H9 (cell line): Measurements from ENCODE around the gene DGUOK. TPM values are rescaled to one million over a fixed set of nuclear protein-coding genes. Genes with fewer than 3 reads are reported as not detected.

Experiments used
- DNase-seq: peaks from one replicate; pipeline ENCODE4 v3.0.0-alpha.2; 2017
- H2AFZ ChIP-seq: one replicate; pipeline ENCODE4 v1.6.1; 2013; ENCODE audit warnings: mild to moderate bottlenecking, low read length, control low read depth, moderate library complexity
- H2AK5ac ChIP-seq: 2 replicates; pipeline ENCODE4 v1.6.1; 2013; ENCODE audit warnings: low read length, control low read depth, mixed read lengths; ENCODE audit not compliant: insufficient read length
- H2BK120ac ChIP-seq: one replicate; pipeline ENCODE4 v1.6.1; 2013; ENCODE audit warnings: low read depth, mild to moderate bottlenecking, low read length, control low read depth, inconsistent platforms; ENCODE audit not compliant: poor library complexity, severe bottlenecking
- H2BK12ac ChIP-seq: 2 replicates; pipeline ENCODE4 v1.6.1; 2013; ENCODE audit warnings: low read length, control low read depth, mixed read lengths, low read depth; ENCODE audit not compliant: insufficient read length
- H2BK15ac ChIP-seq: 2 replicates; pipeline ENCODE4 v1.6.1; 2013; ENCODE audit warnings: low read depth, low read length, control low read depth
- H2BK20ac ChIP-seq: one replicate; pipeline ENCODE4 v1.6.1; 2013; ENCODE audit warnings: low read depth, mild to moderate bottlenecking, low read length, control low read depth, inconsistent platforms; ENCODE audit not compliant: poor library complexity, severe bottlenecking
- H2BK5ac ChIP-seq: 2 replicates; pipeline ENCODE4 v1.6.1; 2013; ENCODE audit warnings: low read length, control low read depth, mixed read lengths; ENCODE audit not compliant: insufficient read length
- H3K14ac ChIP-seq: 2 replicates; pipeline ENCODE4 v1.6.1; 2013; ENCODE audit warnings: low read length, control low read depth; ENCODE audit not compliant: insufficient read depth
- H3K18ac ChIP-seq: 2 replicates; pipeline ENCODE4 v1.6.1; 2013; ENCODE audit warnings: low read depth, mild to moderate bottlenecking, mixed read lengths, low read length, control low read depth; ENCODE audit not compliant: insufficient read length
- H3K23ac ChIP-seq: 2 replicates; pipeline ENCODE4 v1.6.1; 2013; ENCODE audit warnings: low read length, control low read depth, mixed read lengths, low read depth; ENCODE audit not compliant: insufficient read length
- H3K23me2 ChIP-seq: 2 replicates; pipeline ENCODE4 v1.6.1; 2013; ENCODE audit warnings: low read depth, mild to moderate bottlenecking, mixed read lengths, low read length, control low read depth; ENCODE audit not compliant: insufficient read length, poor library complexity, severe bottlenecking
- H3K27ac ChIP-seq: 2 replicates; pipeline ENCODE4 v1.5.1; 2013; ENCODE audit warnings: low read length, control low read depth, mixed read lengths, low read depth; ENCODE audit not compliant: insufficient read length
- H3K27me3 ChIP-seq: 2 replicates; pipeline ENCODE4 v1.6.1; 2013; ENCODE audit warnings: low read length, control low read depth, inconsistent platforms; ENCODE audit not compliant: insufficient read depth
- H3K4ac ChIP-seq: 2 replicates; pipeline ENCODE4 v1.6.1; 2013; ENCODE audit warnings: low read depth, mild to moderate bottlenecking, control low read depth, inconsistent platforms, low read length, moderate library complexity
- H3K4me1 ChIP-seq: 2 replicates; pipeline ENCODE4 v1.6.1; 2013; ENCODE audit warnings: low read length, control low read depth, inconsistent platforms; ENCODE audit not compliant: insufficient read depth
- H3K4me2 ChIP-seq: 2 replicates; pipeline ENCODE4 v1.6.1; 2013; ENCODE audit warnings: low read length, control low read depth, mixed read lengths; ENCODE audit not compliant: insufficient read length, insufficient read depth
- H3K56ac ChIP-seq: 2 replicates; pipeline ENCODE4 v1.6.1; 2013; ENCODE audit warnings: low read depth, mild to moderate bottlenecking, mixed read lengths, low read length, control low read depth; ENCODE audit not compliant: insufficient read length
- H3K79me1 ChIP-seq: 2 replicates; pipeline ENCODE4 v1.6.1; 2013; ENCODE audit warnings: low read depth, mild to moderate bottlenecking, moderate library complexity, low read length, control low read depth, inconsistent platforms; ENCODE audit not compliant: insufficient read depth, poor library complexity, severe bottlenecking
- H3K79me2 ChIP-seq: 2 replicates; pipeline ENCODE4 v1.6.1; 2013; ENCODE audit warnings: low read length, control low read depth, inconsistent platforms; ENCODE audit not compliant: insufficient read depth
- H3K9ac ChIP-seq: 2 replicates; pipeline ENCODE4 v1.6.1; 2013; ENCODE audit warnings: low read length, control low read depth, mixed read lengths; ENCODE audit not compliant: insufficient read length; ENCODE audit errors: extremely low read depth
- H3K9me3 ChIP-seq: one replicate; pipeline ENCODE4 v1.6.1; 2013; ENCODE audit warnings: low read depth, low read length, inconsistent platforms; ENCODE audit not compliant: control insufficient read depth
- H3T11ph ChIP-seq: one replicate; pipeline ENCODE4 v1.6.1; 2013; ENCODE audit warnings: mild to moderate bottlenecking, low read length, control low read depth, inconsistent platforms
- H4K20me1 ChIP-seq: one replicate; pipeline ENCODE4 v1.6.1; 2013; ENCODE audit not compliant: control insufficient read depth, insufficient read length, insufficient read depth
- H4K5ac ChIP-seq: 2 replicates; pipeline ENCODE4 v1.6.1; 2013; ENCODE audit warnings: low read depth, mild to moderate bottlenecking, mixed read lengths, low read length, control low read depth; ENCODE audit not compliant: insufficient read length
- H4K8ac ChIP-seq: replicated peaks from 2 replicates; pipeline ENCODE4 v1.6.1; 2013; ENCODE audit warnings: low read length, control low read depth, mixed read lengths, low read depth; ENCODE audit not compliant: insufficient read length
- H4K91ac ChIP-seq: 2 replicates; pipeline ENCODE4 v1.6.1; 2013; ENCODE audit warnings: low read depth, mild to moderate bottlenecking, moderate library complexity, mixed read lengths, low read length, control low read depth; ENCODE audit not compliant: insufficient read length
- H3K27ac Mint-ChIP-seq, 3 experiments: 2 replicates in 2 of 3; 3 replicates in 1 of 3; pipeline ENCODE4 v1.8.0; 2020 to 2021; ENCODE audit warnings: mixed read lengths in 3 of 3, mild to moderate bottlenecking in 1 of 3, moderate library complexity in 1 of 3
- H3K27me3 Mint-ChIP-seq: 2 replicates; pipeline ENCODE4 v1.8.0; 2021; ENCODE audit warnings: low read depth, mild to moderate bottlenecking, moderate library complexity, mixed read lengths
- H3K36me3 Mint-ChIP-seq, 3 experiments: 2 replicates in 2 of 3; 3 replicates in 1 of 3; pipeline ENCODE4 v1.8.0; 2020 to 2021; ENCODE audit warnings: low read depth in 3 of 3, mixed read lengths in 3 of 3; ENCODE audit not compliant: insufficient read depth in 1 of 3
- H3K4me1 Mint-ChIP-seq, 2 experiments: 2 replicates each; pipeline ENCODE4 v1.8.0; 2020; ENCODE audit warnings: mixed read lengths in 2 of 2
- H3K4me3 Mint-ChIP-seq, 2 experiments: 2 replicates in 1 of 2; 3 replicates in 1 of 2; pipeline ENCODE4 v1.8.0; 2020 to 2021; ENCODE audit warnings: mild to moderate bottlenecking in 2 of 2, mixed read lengths in 2 of 2, moderate library complexity in 1 of 2
- H3K9me3 Mint-ChIP-seq, 2 experiments: 2 replicates in 1 of 2; 3 replicates in 1 of 2; pipeline ENCODE4 v1.8.0; 2020; ENCODE audit warnings: mild to moderate bottlenecking in 2 of 2, mixed read lengths in 2 of 2, moderate library complexity in 1 of 2
- CTCF ChIP-seq: fragments of 200-600 bp; sonication (generic); conservative IDR thresholded peaks from 3 replicates; pipeline ENCODE4 v1.8.0; 2021; ENCODE audit warnings: antibody characterized with exemption, mild to moderate bottlenecking
- WGBS: extraction: QIAGEN DNeasy Blood & Tissue Kit; methylation state at CpG from one replicate; pipeline ENCODE4 v1.1.7; 2013; ENCODE audit warnings: missing lambda C conversion rate, low lambda C conversion rate, mixed read lengths; ENCODE audit not compliant: insufficient read length; ENCODE audit errors: extremely low coverage; 5-methylcytosine and 5-hydroxymethylcytosine counted together
- total RNA-seq: library from RNA; stranded (reverse); gene quantifications from 2 replicates; pipeline ENCODE4 v1.2.1, GENCODE V29; 2021

DGUOK gene
- total RNA-seq, 1 experiment from 2014 or later, result 98.5 TPM

GRCh38 chr2:73942664-73943063 lies 16.0 kb downstream of the DGUOK start:
- no peak overlapping the region for H2BK5ac ChIP-seq
- no peak overlapping the region for H3K56ac ChIP-seq
- no peak overlapping the region for H2AK5ac ChIP-seq
- DNase-seq, result no peak
- peaks cover 0 to 3% of the 10 kb centered on the region in 2 experiments; a peak in 1 of 4 replicates for H3K4me1 Mint-ChIP-seq
- H2BK15ac ChIP-seq, result no peak overlapping the region
- H3K9me3 Mint-ChIP-seq, result no peaks in the 10 kb centered on the region
- no peak overlapping the region for H3K27ac Mint-ChIP-seq
- peaks cover 4 to 49% (median 36%) of the 10 kb centered on the region in 3 experiments; a peak in 6 of 7 replicates for H3K36me3 Mint-ChIP-seq
- H3K27ac ChIP-seq, result no peak overlapping the region
- no peaks in the 10 kb centered on the region for H3K9me3 ChIP-seq
- no peak overlapping the region for H2BK12ac ChIP-seq
- H3K23me2 ChIP-seq, result no peaks in the 10 kb centered on the region
- no peak overlapping the region for H4K5ac ChIP-seq
- no peak overlapping the region for H3K23ac ChIP-seq
- H4K8ac ChIP-seq, result no peak overlapping the region
- H3K9ac ChIP-seq, result no peak overlapping the region
- H3K27me3 ChIP-seq, result no peaks in the 10 kb centered on the region
- H3K79me2 ChIP-seq, result peaks cover 5% of the 10 kb centered on the region
- H3K18ac ChIP-seq, result no peak overlapping the region
- H4K20me1 ChIP-seq, result peaks cover 3% of the 10 kb centered on the region
- no peak overlapping the region for H2BK120ac ChIP-seq
- no peak overlapping the region for H3T11ph ChIP-seq
- H3K27me3 Mint-ChIP-seq, result no peaks in the 10 kb centered on the region
- no peak overlapping the region for H3K4ac ChIP-seq
- no peak overlapping the region for H4K91ac ChIP-seq
- WGBS, result no CpG with 5 or more reads among the region's 2 CpGs
- H3K4me3 Mint-ChIP-seq, result no peak overlapping the region
- H2BK20ac ChIP-seq, result no peak overlapping the region
- no peak overlapping the region for H3K4me2 ChIP-seq
- no peak for TF ChIP-seq CTCF
- H2AFZ ChIP-seq, result no peak overlapping the region
- H3K4me1 ChIP-seq, result no peaks in the 10 kb centered on the region
- H3K14ac ChIP-seq, result no peak overlapping the region
- H3K79me1 ChIP-seq, result peaks cover 12% of the 10 kb centered on the region
